A204.1 (cell line): ENCODE results near the gene ABTB2.

Source experiments
- FAIRE-seq: peaks from 2 replicates; lab custom pipeline; 2012; peaks lifted over from hg19 to GRCh38; lab: Jason Lieb, UNC

Gene ABTB2

DNA sequence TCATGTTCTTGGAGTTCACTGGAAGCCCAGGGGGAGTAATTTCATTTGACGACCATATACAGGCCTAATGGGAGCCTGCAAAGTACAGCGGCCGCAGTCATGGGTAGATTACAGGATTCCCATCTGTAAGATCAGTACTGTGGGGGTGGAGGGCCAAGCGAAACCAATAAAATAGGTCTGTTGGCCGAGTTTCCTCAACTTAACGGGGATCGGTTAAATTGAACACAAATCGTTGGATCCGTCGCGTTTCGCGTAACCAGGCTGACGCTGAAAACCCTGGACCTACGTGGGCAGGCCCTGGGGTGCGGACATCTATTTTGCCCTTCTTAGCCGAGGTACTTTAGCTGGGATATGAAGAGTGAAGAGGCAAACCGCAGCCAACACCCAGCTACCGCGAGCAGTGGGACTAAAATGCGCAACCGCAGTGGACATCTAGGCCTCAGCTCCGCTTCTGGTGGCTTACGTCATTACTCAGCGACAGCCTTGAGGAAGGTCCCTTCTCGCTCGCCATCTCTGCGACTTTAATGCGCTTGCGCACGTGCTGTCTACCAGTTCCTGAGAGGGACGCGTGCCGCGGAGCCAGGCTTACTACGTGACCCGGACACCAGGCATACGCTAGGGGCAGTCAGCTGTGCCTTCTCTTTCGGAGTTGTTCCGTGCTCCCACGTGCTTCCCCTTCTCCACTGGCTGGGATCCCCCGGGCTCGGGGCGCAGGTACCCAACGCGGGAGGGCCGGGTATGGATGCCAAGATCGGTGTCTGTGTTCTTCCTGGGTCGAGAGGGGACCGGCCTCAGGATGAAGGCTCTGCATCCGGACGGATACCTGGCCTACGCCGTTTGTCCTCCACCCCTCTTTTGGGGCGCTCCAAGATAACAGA lies 252.5 kb downstream of the ABTB2 start, which contains the start of gene NAT10:
Gene NAT10, plus strand, starts transcription at position 551 of the 878 bp plus-strand sequence. CDS start 2,597 bp downstream, outside the sequence.
- FAIRE-seq, result peak; percentile 59

DNA sequence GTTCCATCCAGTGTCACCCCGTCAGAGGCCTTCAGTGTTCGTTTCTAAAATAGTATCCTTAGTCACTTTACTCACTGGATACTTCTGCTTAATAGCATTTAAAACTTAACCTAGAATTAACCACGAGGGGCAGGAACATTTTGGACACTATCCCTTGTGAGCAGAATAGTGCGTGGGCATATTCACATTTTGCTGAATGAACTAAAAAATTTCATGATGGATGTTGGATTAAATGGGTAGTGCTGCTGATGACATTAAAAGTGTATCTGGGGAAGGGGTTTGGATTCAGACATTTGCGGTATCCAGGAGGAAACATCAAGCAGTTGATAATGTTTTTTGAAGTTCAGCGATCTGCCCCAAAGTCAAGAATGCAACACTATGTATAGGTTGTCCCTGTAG lies 253.1 kb downstream of the ABTB2 start:
- no peak for FAIRE-seq
